Measurements from ENCODE around the gene ZNF549.

Gene ZNF549

GRCh38 chr19:57587529-57587928 lies 60.4 kb downstream of the ZNF549 start:
- Histone ChIP-seq H3K4ac (ENCODE audit: low read depth in 1 of 2, low read length in 2 of 2) (no peak overlapping the region), H2AK5ac (ENCODE audit: low read length, severe bottlenecking) (no peak overlapping the region), H3K36me3 (ENCODE audit: control insufficient read depth in 1 of 2, insufficient read depth in 2 of 2, low read depth in 1 of 2, low read length in 2 of 2) (peaks cover 39 to 48% of the 10 kb centered on the region in 2 experiments), H3K27ac (ENCODE audit: low read length, poor library complexity, severe bottlenecking) (no peak overlapping the region), H3K9me3 (ENCODE audit: control insufficient read depth, low read length) (peaks cover 67% of the 10 kb centered on the region), H2BK5ac (ENCODE audit: low read depth, low read length, poor library complexity, severe bottlenecking) (no peak overlapping the region), H3K14ac (ENCODE audit: low read length in 2 of 2) (no peak overlapping the region), H4K91ac (ENCODE audit: low read length) (no peak overlapping the region), H2AFZ (ENCODE audit: low read depth, low read length) (no peak overlapping the region), H4K8ac (ENCODE audit: low read length) (no peak overlapping the region), H3K4me2 (ENCODE audit: low read length, poor library complexity, severe bottlenecking) (no peak overlapping the region), H3K23ac (ENCODE audit: low read length in 2 of 2) (no peak overlapping the region), H3K4me3 (ENCODE audit: insufficient read depth in 1 of 2, low read depth in 1 of 2, low read length in 2 of 2) (no peak overlapping the region), H3K27me3 (ENCODE audit: control insufficient read depth in 1 of 2, insufficient read depth in 1 of 2, low read length in 2 of 2) (no peaks in the 10 kb centered on the region), H2BK15ac (ENCODE audit: low read depth, poor library complexity, severe bottlenecking) (no peak overlapping the region), H3K79me1 (replicated peaks; ENCODE audit: low read length, poor library complexity, severe bottlenecking) (peaks cover 32% of the 10 kb centered on the region), H2BK120ac (ENCODE audit: low read depth, low read length) (no peak overlapping the region), H2BK12ac (ENCODE audit: low read length in 2 of 2) (no peak overlapping the region), H3K9ac (ENCODE audit: low read length) (no peak overlapping the region), H3K18ac (ENCODE audit: low read depth in 1 of 2, low read length in 2 of 2) (no peak overlapping the region), H3K4me1 (ENCODE audit: control insufficient read depth, insufficient read depth, low read depth, low read length) (peaks cover 11% of the 10 kb centered on the region)
- 93% methylated on average over 1 of the region's 1 CpG for WGBS
- DNase-seq: no peak

- Histone ChIP-seq H2BK12ac (ENCODE audit: low read length in 2 of 2) (no peak overlapping the region), H2BK5ac (ENCODE audit: low read depth, low read length, poor library complexity, severe bottlenecking) (no peak overlapping the region), H3K4me1 (ENCODE audit: control insufficient read depth, insufficient read depth, low read depth, low read length) (peaks cover 6% of the 10 kb centered on the region), H3K79me1 (replicated peaks; ENCODE audit: low read length, poor library complexity, severe bottlenecking) (peaks cover 20% of the 10 kb centered on the region), H3K27ac (ENCODE audit: low read length, poor library complexity, severe bottlenecking) (no peak overlapping the region), H4K8ac (ENCODE audit: low read length) (peak overlapping the region; percentile 21), H3K4me3 (ENCODE audit: insufficient read depth in 1 of 2, low read depth in 1 of 2, low read length in 2 of 2) (peak overlapping the region; percentile 81 to 87), H2AK5ac (ENCODE audit: low read length, severe bottlenecking) (no peak overlapping the region), H3K27me3 (ENCODE audit: control insufficient read depth in 1 of 2, insufficient read depth in 1 of 2, low read length in 2 of 2) (no peaks in the 10 kb centered on the region), H3K14ac (ENCODE audit: low read length in 2 of 2) (no peak overlapping the region), H3K23ac (ENCODE audit: low read length in 2 of 2) (no peak overlapping the region), H3K36me3 (ENCODE audit: control insufficient read depth in 1 of 2, insufficient read depth in 2 of 2, low read depth in 1 of 2, low read length in 2 of 2) (peaks cover 0 to 4% of the 10 kb centered on the region in 2 experiments), H3K4ac (ENCODE audit: low read depth in 1 of 2, low read length in 2 of 2) (no peak overlapping the region), H2BK15ac (ENCODE audit: low read depth, poor library complexity, severe bottlenecking) (no peak overlapping the region), H2AFZ (ENCODE audit: low read depth, low read length) (no peak overlapping the region), H3K4me2 (ENCODE audit: low read length, poor library complexity, severe bottlenecking) (peak overlapping the region; percentile 12), H3K9ac (ENCODE audit: low read length) (peak overlapping the region; percentile 82), H2BK120ac (ENCODE audit: low read depth, low read length) (no peak overlapping the region), H3K9me3 (ENCODE audit: control insufficient read depth, low read length) (peaks cover 10% of the 10 kb centered on the region), H3K18ac (ENCODE audit: low read depth in 1 of 2, low read length in 2 of 2) (no peak overlapping the region), H4K91ac (ENCODE audit: low read length) (no peak overlapping the region)
- 71% methylated on average over 7 of the region's 8 CpGs for WGBS
- DNase-seq: no peak
These were observed 72.2 kb downstream of the ZNF549 start for GRCh38 chr19:57599377-57599760.

- Histone ChIP-seq H3K4me2 (ENCODE audit: low read length, poor library complexity, severe bottlenecking) (peak within 1 kb of the TSS; percentile 83), H2AFZ (ENCODE audit: low read depth, low read length) (peak within 1 kb of the TSS; percentile 95)
These were observed 72.7 kb downstream of the ZNF549 start, which contains the start of gene ZNF530 for GRCh38 chr19:57599761-57600383. Gene ZNF530 (plus strand): TSS chr19:57599885. CDS start chr19:57604346, 4,461 bp downstream.

GRCh38 chr19:57606931-57607330 lies 79.8 kb downstream of the ZNF549 start:
- Histone ChIP-seq H2BK120ac (ENCODE audit: low read depth, low read length) (no peak overlapping the region), H3K4me1 (ENCODE audit: control insufficient read depth, insufficient read depth, low read depth, low read length) (no peaks in the 10 kb centered on the region), H3K36me3 (ENCODE audit: control insufficient read depth in 1 of 2, insufficient read depth in 2 of 2, low read depth in 1 of 2, low read length in 2 of 2) (peaks cover 14 to 41% of the 10 kb centered on the region in 2 experiments), H4K91ac (ENCODE audit: low read length) (no peak overlapping the region), H3K9me3 (ENCODE audit: control insufficient read depth, low read length) (peaks cover 26% of the 10 kb centered on the region), H3K4me3 (ENCODE audit: insufficient read depth in 1 of 2, low read depth in 1 of 2, low read length in 2 of 2) (no peak overlapping the region), H3K9ac (ENCODE audit: low read length) (no peak overlapping the region), H2AFZ (ENCODE audit: low read depth, low read length) (no peak overlapping the region), H3K79me1 (replicated peaks; ENCODE audit: low read length, poor library complexity, severe bottlenecking) (peaks cover 9% of the 10 kb centered on the region), H4K8ac (ENCODE audit: low read length) (no peak overlapping the region), H2BK5ac (ENCODE audit: low read depth, low read length, poor library complexity, severe bottlenecking) (no peak overlapping the region), H3K27me3 (ENCODE audit: control insufficient read depth in 1 of 2, insufficient read depth in 1 of 2, low read length in 2 of 2) (no peaks in the 10 kb centered on the region), H3K18ac (ENCODE audit: low read depth in 1 of 2, low read length in 2 of 2) (no peak overlapping the region), H2BK15ac (ENCODE audit: low read depth, poor library complexity, severe bottlenecking) (no peak overlapping the region), H3K4ac (ENCODE audit: low read depth in 1 of 2, low read length in 2 of 2) (no peak overlapping the region), H2BK12ac (ENCODE audit: low read length in 2 of 2) (no peak overlapping the region), H3K23ac (ENCODE audit: low read length in 2 of 2) (no peak overlapping the region), H3K27ac (ENCODE audit: low read length, poor library complexity, severe bottlenecking) (no peak overlapping the region), H2AK5ac (ENCODE audit: low read length, severe bottlenecking) (no peak overlapping the region), H3K14ac (ENCODE audit: low read length in 2 of 2) (no peak overlapping the region), H3K4me2 (ENCODE audit: low read length, poor library complexity, severe bottlenecking) (no peak overlapping the region)
- DNase-seq: no peak
- WGBS: 88% methylated on average over 1 of the region's 5 CpGs

More at GRCh38 chr19:57599761-57600383, 72.7 kb downstream of the ZNF549 start, which contains the start of gene ZNF530:
- no peak within 1 kb of the TSS for H3K27ac ChIP-seq (ENCODE audit: low read length, poor library complexity, severe bottlenecking)
- H2BK120ac ChIP-seq (ENCODE audit: low read depth, low read length): no peak within 1 kb of the TSS
- H2BK5ac ChIP-seq (ENCODE audit: low read depth, low read length, poor library complexity, severe bottlenecking): no peak within 1 kb of the TSS
- peaks cover 0 to 9% of the 10 kb centered on the region in 2 experiments for H3K36me3 ChIP-seq (ENCODE audit: control insufficient read depth in 1 of 2, insufficient read depth in 2 of 2, low read depth in 1 of 2, low read length in 2 of 2)
- H3K27me3 ChIP-seq (ENCODE audit: control insufficient read depth in 1 of 2, insufficient read depth in 1 of 2, low read length in 2 of 2): no peaks in the 10 kb centered on the region
- no peak within 1 kb of the TSS for H3K4ac ChIP-seq (ENCODE audit: low read depth in 1 of 2, low read length in 2 of 2)
- under 1% methylated on average over 51 of the region's 53 CpGs for WGBS
- H3K18ac ChIP-seq (ENCODE audit: low read depth in 1 of 2, low read length in 2 of 2): no peak within 1 kb of the TSS
- peak; percentile 93 for DNase-seq
- peak within 1 kb of the TSS; percentile 21 for H4K8ac ChIP-seq (ENCODE audit: low read length)
- peak within 1 kb of the TSS; percentile 81 to 87 for H3K4me3 ChIP-seq (ENCODE audit: insufficient read depth in 1 of 2, low read depth in 1 of 2, low read length in 2 of 2)
- peak within 1 kb of the TSS; percentile 82 for H3K9ac ChIP-seq (ENCODE audit: low read length)
- H3K79me1 ChIP-seq (replicated peaks; ENCODE audit: low read length, poor library complexity, severe bottlenecking): peaks cover 20% of the 10 kb centered on the region
- H2AK5ac ChIP-seq (ENCODE audit: low read length, severe bottlenecking): no peak within 1 kb of the TSS
- no peak within 1 kb of the TSS for H4K91ac ChIP-seq (ENCODE audit: low read length)
- H3K4me1 ChIP-seq (ENCODE audit: control insufficient read depth, insufficient read depth, low read depth, low read length): peaks cover 6% of the 10 kb centered on the region
- no peak within 1 kb of the TSS for H2BK15ac ChIP-seq (ENCODE audit: low read depth, poor library complexity, severe bottlenecking)
- no peak within 1 kb of the TSS for H2BK12ac ChIP-seq (ENCODE audit: low read length in 2 of 2)
- peak within 1 kb of the TSS in 1 of 2 experiments; percentile 39 for H3K14ac ChIP-seq (ENCODE audit: low read length in 2 of 2)
- no peak within 1 kb of the TSS for H3K23ac ChIP-seq (ENCODE audit: low read length in 2 of 2)
- peaks cover 7% of the 10 kb centered on the region for H3K9me3 ChIP-seq (ENCODE audit: control insufficient read depth, low read length)
